Measurements from ENCODE around the gene CCNY.

Gene CCNY

GRCh38 chr10:35351021-35351420 lies 14.7 kb downstream of the CCNY start:
- Histone ChIP-seq H3K4me3 (ENCODE audit: low read length) (no peak overlapping the region), H4K20me1 (ENCODE audit: insufficient read depth, low read length) (peaks cover 6% of the 10 kb centered on the region; the same call in 1 of the 2 replicates), H3K27me3 (replicated peaks; ENCODE audit: insufficient read depth, low read length) (no peaks in the 10 kb centered on the region), H3F3A (ENCODE audit: insufficient read depth, low read length) (peaks cover 4% of the 10 kb centered on the region; the same call in 1 of the 2 replicates), H2AFZ (ENCODE audit: low read length) (no peak overlapping the region), H3K36me3 (replicated peaks; ENCODE audit: insufficient read depth, low read length) (no peaks in the 10 kb centered on the region), H3K79me2 (ENCODE audit: low read length) (peaks cover 93% of the 10 kb centered on the region), H3K9me3 (replicated peaks; ENCODE audit: insufficient read depth, low read length) (no peaks in the 10 kb centered on the region), H3K9me2 (replicated peaks; ENCODE audit: insufficient read depth, low read length) (no peaks in the 10 kb centered on the region), H3K4me1 (ENCODE audit: low read length) (peaks cover 5% of the 10 kb centered on the region; the same call in 1 of the 2 replicates), H3K9ac (ENCODE audit: low read length) (no peak overlapping the region), H3K4me2 (ENCODE audit: low read depth, low read length) (no peak overlapping the region), H3K27ac (ENCODE audit: low read length) (no peak overlapping the region)
- no peak for DNase-seq
- TF ChIP-seq EZH2 (optimal IDR thresholded peaks at IDR 0.05; ENCODE audit: low read depth, low read length) = no peak
- TF ChIP-seq CTCF (IDR thresholded peaks at IDR 0.05; ENCODE audit: low read length) = no peak
- no peak for TF ChIP-seq EZH2phosphoT487 (IDR thresholded peaks at IDR 0.05; ENCODE audit: low read length)

GRCh38 chr10:35352097-35352496 lies 15.8 kb downstream of the CCNY start:
- Histone ChIP-seq H3K79me2 (ENCODE audit: low read length) (peaks cover 92% of the 10 kb centered on the region), H3K4me1 (ENCODE audit: low read length) (peaks cover 10% of the 10 kb centered on the region; the same call in 1 of the 2 replicates), H3K27me3 (replicated peaks; ENCODE audit: insufficient read depth, low read length) (no peaks in the 10 kb centered on the region), H3K36me3 (replicated peaks; ENCODE audit: insufficient read depth, low read length) (no peaks in the 10 kb centered on the region), H3K9me3 (replicated peaks; ENCODE audit: insufficient read depth, low read length) (no peaks in the 10 kb centered on the region), H3K4me3 (ENCODE audit: low read length) (no peak overlapping the region), H3F3A (ENCODE audit: insufficient read depth, low read length) (peaks cover 5% of the 10 kb centered on the region; the same call in 1 of the 2 replicates), H3K9ac (ENCODE audit: low read length) (no peak overlapping the region), H3K9me2 (replicated peaks; ENCODE audit: insufficient read depth, low read length) (no peaks in the 10 kb centered on the region), H2AFZ (ENCODE audit: low read length) (no peak overlapping the region), H4K20me1 (ENCODE audit: insufficient read depth, low read length) (0 out of 2 replicates have a peak, but pooled peaks cover under 1% of the 10 kb centered on the region), H3K4me2 (ENCODE audit: low read depth, low read length) (no peak overlapping the region), H3K27ac (ENCODE audit: low read length) (no peak overlapping the region)
- DNase-seq = no peak
- TF ChIP-seq EZH2phosphoT487 (IDR thresholded peaks at IDR 0.05; ENCODE audit: low read length) (no peak), EZH2 (optimal IDR thresholded peaks at IDR 0.05; ENCODE audit: low read depth, low read length) (no peak), CTCF (IDR thresholded peaks at IDR 0.05; ENCODE audit: low read length) (no peak)

GRCh38 chr10:35352512-35352911 lies 16.2 kb downstream of the CCNY start:
- TF ChIP-seq EZH2phosphoT487 (IDR thresholded peaks at IDR 0.05; ENCODE audit: low read length) (no peak), CTCF (IDR thresholded peaks at IDR 0.05; ENCODE audit: low read length) (no peak), EZH2 (optimal IDR thresholded peaks at IDR 0.05; ENCODE audit: low read depth, low read length) (no peak)
- Histone ChIP-seq H3K4me3 (ENCODE audit: low read length) (no peak overlapping the region), H3K27ac (ENCODE audit: low read length) (no peak overlapping the region), H3K79me2 (ENCODE audit: low read length) (peaks cover 92% of the 10 kb centered on the region), H3K9me3 (replicated peaks; ENCODE audit: insufficient read depth, low read length) (no peaks in the 10 kb centered on the region), H3K36me3 (replicated peaks; ENCODE audit: insufficient read depth, low read length) (no peaks in the 10 kb centered on the region), H3K4me1 (ENCODE audit: low read length) (peaks cover 10% of the 10 kb centered on the region; the same call in 1 of the 2 replicates), H3F3A (ENCODE audit: insufficient read depth, low read length) (peaks cover 5% of the 10 kb centered on the region; the same call in 1 of the 2 replicates), H4K20me1 (ENCODE audit: insufficient read depth, low read length) (no peaks in the 10 kb centered on the region), H2AFZ (ENCODE audit: low read length) (no peak overlapping the region), H3K4me2 (ENCODE audit: low read depth, low read length) (no peak overlapping the region), H3K27me3 (replicated peaks; ENCODE audit: insufficient read depth, low read length) (no peaks in the 10 kb centered on the region), H3K9ac (ENCODE audit: low read length) (no peak overlapping the region), H3K9me2 (replicated peaks; ENCODE audit: insufficient read depth, low read length) (no peaks in the 10 kb centered on the region)
- DNase-seq = no peak

All from MM.1S (cell line).